Skin of body (tissue), 2 donors: ENCODE data around the gene SPATA6L. TPM values are rescaled to one million over a fixed set of nuclear protein-coding genes. Genes with fewer than 3 reads are reported as not detected.

Experiments used
- DNase-seq: peaks from one replicate; lab custom pipeline; 2025; lab: John Stamatoyannopoulos, UW
- total RNA-seq: library from RNA; depleted of rRNA; stranded (reverse); fragments of >200 nt; gene quantifications from one replicate; pipeline ENCODE4 v1.2.3, GENCODE V29; 2014

Gene SPATA6L
- 2.1 TPM for total RNA-seq

GRCh38 chr9:4666042-4666699 lies at the start of gene SPATA6L:
Gene SPATA6L (minus strand): TSS chr9:4666480. CDS start chr9:4666250, 230 bp downstream.
- DNase-seq = peak; percentile 66

DNA sequence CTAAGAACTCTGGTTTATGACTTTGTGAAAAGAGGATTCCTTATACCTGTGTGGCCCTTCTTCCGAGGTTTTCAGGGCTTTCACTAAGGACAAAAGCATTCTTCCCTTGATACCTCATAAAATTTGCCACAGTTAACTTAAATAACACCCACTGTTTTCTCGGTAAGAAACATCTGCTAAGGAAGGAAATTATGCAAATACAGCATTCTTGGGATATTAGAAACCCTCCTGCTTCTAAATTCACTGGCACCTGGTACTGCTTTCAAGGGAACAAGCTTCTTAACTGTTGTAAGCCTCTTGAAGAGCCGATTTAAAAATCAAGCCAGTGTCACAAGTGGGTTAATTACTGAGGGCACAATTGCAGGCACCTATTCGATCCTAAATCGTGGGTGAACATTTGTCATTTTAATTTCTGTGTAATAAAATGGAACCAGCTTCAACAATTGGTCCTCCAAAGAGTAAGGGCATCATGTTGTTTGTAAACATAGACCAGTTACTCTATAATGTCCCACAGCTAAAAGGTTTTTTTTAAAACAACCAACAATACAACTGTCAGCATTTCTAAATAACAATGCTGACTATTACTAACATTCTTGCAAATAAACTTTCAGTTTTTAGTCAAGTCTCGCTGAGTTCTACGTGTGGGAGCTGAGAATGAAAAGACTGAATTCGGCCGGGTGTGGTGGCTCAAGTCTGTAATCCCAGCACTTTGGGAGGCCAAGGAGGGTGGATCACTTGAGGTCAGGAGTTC lies 48.2 kb upstream of the SPATA6L start:
- no peak for DNase-seq

GRCh38 chr9:4713849-4714248 lies 47.6 kb upstream of the SPATA6L start:
- no peak for DNase-seq

- DNase-seq = no peak
Observed at GRCh38 chr9:4709380-4709779, 43.1 kb upstream of the SPATA6L start.

GRCh38 chr9:4706971-4707622 lies 40.8 kb upstream of the SPATA6L start:
- DNase-seq = no peak

- DNase-seq = no peak
Observed at GRCh38 chr9:4706021-4706420, 39.7 kb upstream of the SPATA6L start.

DNA sequence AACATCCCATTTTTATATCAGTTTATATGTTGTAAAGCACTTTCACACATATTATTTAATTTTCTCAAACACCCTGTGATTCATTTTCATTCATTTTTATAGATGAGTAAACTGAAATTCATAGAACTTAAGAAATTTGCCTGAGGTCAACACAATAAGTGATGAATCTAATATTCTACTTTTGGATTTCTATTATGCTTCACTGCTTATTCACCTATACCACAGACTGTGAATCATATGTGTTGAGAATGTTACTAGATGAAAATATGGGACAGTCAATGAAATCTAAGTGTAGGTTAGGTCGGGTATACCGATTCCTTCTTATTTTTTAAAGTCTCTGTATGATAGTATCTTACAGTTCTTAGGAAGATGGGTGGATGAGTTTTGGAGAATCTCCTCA lies 37.8 kb upstream of the SPATA6L start:
- no peak for DNase-seq

DNA sequence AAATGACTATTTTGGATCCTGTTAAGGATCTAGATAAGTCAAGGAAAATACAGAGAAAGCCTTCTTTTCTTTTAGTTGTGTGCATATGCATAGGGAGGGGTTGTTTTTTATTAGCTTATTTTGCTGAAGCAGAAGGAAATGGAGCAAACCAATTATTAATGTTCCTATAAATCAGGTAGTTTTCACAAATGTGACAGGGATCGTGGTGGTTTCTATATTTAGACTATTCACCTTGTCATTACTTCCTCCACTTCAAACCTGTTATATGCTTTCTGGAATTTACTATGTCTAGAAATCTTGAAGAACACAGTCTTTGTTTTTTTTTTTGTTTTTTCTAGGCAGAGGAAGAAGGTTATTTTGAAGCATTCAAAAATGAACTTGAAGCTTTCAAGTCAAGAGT lies 35.2 kb upstream of the SPATA6L start:
- no peak for DNase-seq

GRCh38 chr9:4700932-4701331 lies 34.7 kb upstream of the SPATA6L start:
- DNase-seq = no peak

- no peak for DNase-seq
Observed at GRCh38 chr9:4700091-4700490, 33.8 kb upstream of the SPATA6L start.

- DNase-seq = no peak
Observed at GRCh38 chr9:4691795-4692194, 25.5 kb upstream of the SPATA6L start.

GRCh38 chr9:4690144-4690543 lies 23.9 kb upstream of the SPATA6L start:
- no peak for DNase-seq

DNA sequence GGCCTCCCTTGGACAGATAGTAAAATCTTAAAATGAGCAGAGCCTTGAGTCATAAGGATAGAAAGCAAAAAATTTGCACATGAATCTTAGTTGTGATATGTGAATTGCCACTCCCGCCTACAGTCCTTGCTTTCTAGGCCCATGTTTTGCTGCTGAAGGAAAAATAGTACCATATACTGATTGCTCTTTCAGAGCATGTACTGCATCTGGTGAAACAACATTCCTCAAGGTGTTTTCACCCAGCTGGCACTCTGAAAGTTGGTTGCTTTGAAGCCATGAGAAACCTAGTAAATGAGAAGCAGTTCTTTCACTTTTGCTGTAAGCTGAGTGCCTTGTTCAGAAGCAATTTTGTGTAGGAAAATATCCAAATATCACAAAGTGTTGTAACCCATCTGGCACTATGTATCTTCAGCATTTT lies 23.4 kb upstream of the SPATA6L start:
- no peak for DNase-seq

DNA sequence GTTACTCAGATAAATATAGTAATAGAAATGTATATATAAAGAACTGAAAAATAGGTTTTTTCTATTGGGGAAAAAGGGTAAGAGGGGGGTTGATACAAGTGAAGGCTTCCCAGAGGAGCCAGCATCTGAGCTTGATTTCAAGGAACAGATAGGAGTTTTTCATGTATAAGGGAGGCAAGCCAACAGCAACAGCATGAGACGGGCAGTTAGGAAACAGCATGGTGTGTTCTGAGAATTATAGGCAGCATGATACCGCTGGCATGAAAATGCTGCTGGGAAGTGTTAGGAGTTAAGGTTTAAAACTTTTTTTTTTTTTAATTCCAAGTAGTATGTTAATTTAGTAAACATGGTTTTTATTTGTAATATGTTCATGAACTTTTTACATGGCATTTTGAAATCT lies 22.7 kb upstream of the SPATA6L start:
- DNase-seq = no peak

DNA sequence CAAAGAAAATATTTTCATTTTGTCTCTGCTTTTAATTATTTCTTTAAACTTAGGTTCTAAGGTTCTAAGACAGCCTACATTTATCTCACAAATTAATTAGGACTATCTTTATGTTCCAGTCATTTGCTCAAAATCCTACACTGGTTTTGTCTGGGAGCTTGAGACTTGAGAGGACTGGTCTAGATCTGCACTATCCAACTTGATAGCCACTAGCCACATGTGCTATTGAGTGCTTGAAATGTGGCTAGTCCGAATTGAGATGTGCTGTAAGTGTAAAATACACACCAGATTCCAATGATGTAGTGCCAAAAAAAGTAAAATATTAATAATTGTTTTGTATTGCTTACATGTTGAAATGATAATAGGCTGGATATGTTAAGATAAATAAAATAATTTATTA lies 20.3 kb upstream of the SPATA6L start:
- no peak for DNase-seq

- DNase-seq = no peak
Observed at GRCh38 chr9:4686112-4686511, 19.8 kb upstream of the SPATA6L start.

GRCh38 chr9:4684820-4685219 lies 18.5 kb upstream of the SPATA6L start:
- DNase-seq = no peak

GRCh38 chr9:4680750-4681149 lies 14.5 kb upstream of the SPATA6L start:
- DNase-seq = no peak

DNA sequence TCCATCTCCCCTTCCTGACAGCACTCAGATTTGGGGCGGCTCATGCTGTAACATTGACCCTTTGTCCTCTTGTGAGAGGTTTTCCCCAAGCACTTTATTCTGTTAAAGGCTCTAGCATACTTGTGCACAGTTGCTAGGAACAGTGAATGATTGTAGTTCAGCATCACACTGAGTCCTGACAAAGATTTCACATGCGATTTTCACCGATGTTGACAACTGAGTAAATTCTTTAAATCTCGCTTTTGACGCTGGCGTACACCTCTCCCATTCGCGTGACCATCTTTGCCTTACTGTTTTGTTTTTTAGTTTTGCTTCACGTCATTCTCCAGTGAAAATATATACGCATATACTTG lies 13.9 kb upstream of the SPATA6L start:
- no peak for DNase-seq

GRCh38 chr9:4679268-4680172 lies 13.2 kb upstream of the SPATA6L start, which contains the start of gene CDC37L1:
Gene CDC37L1 (plus strand): TSS chr9:4679569. CDS start chr9:4679768, 199 bp downstream.
- DNase-seq = peak; percentile 97

DNA sequence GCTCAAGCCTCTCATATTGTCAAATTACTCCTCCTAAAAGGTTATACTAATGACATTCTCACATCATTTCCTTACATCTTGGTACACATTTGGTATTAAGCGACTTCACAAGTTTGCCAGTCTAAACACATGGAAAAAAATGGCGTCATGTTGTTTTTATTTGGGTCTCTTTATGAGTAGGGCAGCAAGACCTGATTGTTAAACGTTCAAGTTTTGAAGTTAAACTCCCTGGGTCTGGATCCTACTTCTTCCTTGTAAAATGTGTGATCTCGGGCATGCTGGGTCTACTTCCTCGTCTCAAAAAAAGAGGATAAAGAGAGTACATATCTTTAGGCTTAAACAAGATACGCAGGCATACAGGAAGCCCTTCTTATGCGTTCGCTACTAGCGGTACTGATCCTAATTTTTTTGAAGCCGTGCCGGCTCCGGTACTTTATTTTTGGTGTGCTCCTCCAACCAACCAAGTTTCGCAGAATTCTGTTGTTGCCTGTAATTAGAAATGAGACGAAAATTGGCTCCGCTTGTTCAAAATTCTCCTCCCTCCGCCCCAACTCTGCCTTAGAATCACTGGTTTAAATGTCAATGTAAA lies 12.5 kb upstream of the SPATA6L start:
- DNase-seq = peak; percentile 72
